ENCODE measurements around the gene GLT1D1.

Gene GLT1D1

GRCh38 chr12:128853600-128854197, 421 bp downstream of the GLT1D1 start:
- no peak for ATAC-seq
- TF ChIP-seq TSHZ2 (CRISPR knock-in tag; IDR thresholded peaks at IDR 0.05) (no peak), POU6F1 (CRISPR knock-in tag; IDR thresholded peaks at IDR 0.05; ENCODE audit: borderline replicate concordance, low read depth) (no peak), TOX (CRISPR knock-in tag; IDR thresholded peaks at IDR 0.05; ENCODE audit: borderline replicate concordance) (no peak)

GRCh38 chr12:128856035-128856790, 2.9 kb downstream of the GLT1D1 start:
- TF ChIP-seq ZFP3 (CRISPR knock-in tag; IDR thresholded peaks at IDR 0.05): no peak
- TF ChIP-seq CREB5 (CRISPR knock-in tag; IDR thresholded peaks at IDR 0.05; ENCODE audit: low read depth): no peak
- TF ChIP-seq TCF4 (CRISPR knock-in tag; IDR thresholded peaks at IDR 0.05; ENCODE audit: borderline replicate concordance): no peak
- TF ChIP-seq SNAI2 (CRISPR knock-in tag; IDR thresholded peaks at IDR 0.05): no peak
- TF ChIP-seq ZFP30 (CRISPR knock-in tag; IDR thresholded peaks at IDR 0.05): no peak
- TF ChIP-seq OSR1 (CRISPR knock-in tag; IDR thresholded peaks at IDR 0.05): no peak
- no peak for TF ChIP-seq GLIS3 (CRISPR knock-in tag; IDR thresholded peaks at IDR 0.05)
- TF ChIP-seq ZNF8 (CRISPR knock-in tag; IDR thresholded peaks at IDR 0.05): no peak
- TF ChIP-seq CSRNP3 (CRISPR knock-in tag; IDR thresholded peaks at IDR 0.05): no peak
- TF ChIP-seq ESRRG (CRISPR knock-in tag; IDR thresholded peaks at IDR 0.05): no peak
- no peak for TF ChIP-seq ARNTL (CRISPR knock-in tag; IDR thresholded peaks at IDR 0.05; ENCODE audit: borderline replicate concordance, low read depth)
- TF ChIP-seq ZNF565 (CRISPR knock-in tag; conservative IDR thresholded peaks at IDR 0.05; ENCODE audit: low read depth): no peak
- TF ChIP-seq TSHZ2 (CRISPR knock-in tag; IDR thresholded peaks at IDR 0.05): no peak
- TF ChIP-seq ZNF70 (CRISPR knock-in tag; IDR thresholded peaks at IDR 0.05): no peak
- TF ChIP-seq ISL1 (CRISPR knock-in tag; IDR thresholded peaks at IDR 0.05): no peak
- TF ChIP-seq TOX (CRISPR knock-in tag; IDR thresholded peaks at IDR 0.05; ENCODE audit: borderline replicate concordance): no peak
- ATAC-seq: no peak

- ATAC-seq: no peak
- no peak for TF ChIP-seq ISL1 (CRISPR knock-in tag; IDR thresholded peaks at IDR 0.05)
- TF ChIP-seq GLIS3 (CRISPR knock-in tag; IDR thresholded peaks at IDR 0.05): no peak
- TF ChIP-seq TSHZ2 (CRISPR knock-in tag; IDR thresholded peaks at IDR 0.05): no peak
- TF ChIP-seq CSDC2 (CRISPR knock-in tag; IDR thresholded peaks at IDR 0.05): no peak
- no peak for TF ChIP-seq ZNF70 (CRISPR knock-in tag; IDR thresholded peaks at IDR 0.05)
- no peak for TF ChIP-seq TOX (CRISPR knock-in tag; IDR thresholded peaks at IDR 0.05; ENCODE audit: borderline replicate concordance)
- no peak for TF ChIP-seq ZFP30 (CRISPR knock-in tag; IDR thresholded peaks at IDR 0.05)
- TF ChIP-seq ESRRG (CRISPR knock-in tag; IDR thresholded peaks at IDR 0.05): no peak
- no peak for TF ChIP-seq CSRNP3 (CRISPR knock-in tag; IDR thresholded peaks at IDR 0.05)
- TF ChIP-seq PATZ1 (CRISPR knock-in tag; IDR thresholded peaks at IDR 0.05; ENCODE audit: borderline replicate concordance): no peak
Measured at GRCh38 chr12:128856791-128857078, 3.5 kb downstream of the GLT1D1 start.
